Body of pancreas (tissue), 4 donors: ENCODE measurements around the gene SLC28A3.

Experiments
- CTCF ChIP-seq, 7 experiments: fragments of 450-650 bp in 4 of 7; fragments of 200-600 bp in 3 of 7; sonication (generic) in 3 of 7; IDR thresholded peaks; one replicate each; pipeline ENCODE4 v1.5.1; 2016 to 2019; ENCODE audit warnings: antibody characterized with exemption in 7 of 7
- POLR2A ChIP-seq, 3 donors: fragments of 450-650 bp; IDR thresholded peaks; one replicate each; pipeline ENCODE4 v1.6.1; 2016; ENCODE audit warnings: antibody characterized with exemption in 3 of 3, mild to moderate bottlenecking in 2 of 3

GRCh38 chr9:84261070-84261746 lies 79.3 kb downstream of the SLC28A3 start:
- no peak for TF ChIP-seq POLR2A (IDR thresholded peaks at IDR 0.05)
- TF ChIP-seq CTCF (IDR thresholded peaks at IDR 0.05): peak; percentile 82 to 93 (median 87)
